ENCODE results near the gene ARHGAP24. TPM values are rescaled to one million over a fixed set of nuclear protein-coding genes. Genes with fewer than 3 reads are reported as not detected.

Gene ARHGAP24
- polyA plus RNA-seq, 3 donors, result 12.5 to 32.0 (median 18.8) TPM

DNA sequence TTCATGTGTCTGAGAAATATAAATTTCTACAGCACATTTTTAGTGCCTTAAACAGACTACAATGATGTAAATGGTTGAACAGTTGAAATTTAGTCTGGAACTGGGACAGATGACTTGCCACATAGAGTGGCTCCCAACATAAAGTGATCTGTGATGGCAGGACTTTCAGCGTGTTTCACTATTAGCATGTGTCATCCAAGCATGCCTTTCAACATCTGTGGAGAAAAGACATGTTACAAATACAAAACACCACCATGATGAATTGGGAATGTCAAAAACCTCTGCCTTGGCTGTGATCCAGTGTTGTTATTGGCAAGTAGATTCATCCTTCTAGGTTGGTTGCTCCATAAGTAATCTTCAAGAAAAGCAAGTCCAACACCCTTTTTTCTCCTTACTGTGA, 536.2 kb downstream of the ARHGAP24 start:
- no peaks in the 10 kb centered on the region for H3K36me3 ChIP-seq (replicated peaks in 1 of 2; ENCODE audit: control insufficient read depth in 1 of 2, insufficient read depth in 2 of 2, low read length in 2 of 2)
- H3K4me2 ChIP-seq (replicated peaks; ENCODE audit: extremely low read depth, low read length, poor library complexity, severe bottlenecking), result no peak overlapping the region
- Mint-ChIP-seq H3K36me3 (no peaks in the 10 kb centered on the region), H3K4me1 (no peaks in the 10 kb centered on the region), H3K27ac (no peak overlapping the region), H3K27me3 (ENCODE audit: low read depth in 3 of 3) (no peaks in the 10 kb centered on the region), H3K4me3 (no peak overlapping the region), H3K9me3 (no peaks in the 10 kb centered on the region)
- DNase-seq, result no peak
- intact Hi-C loops (cut with micrococcal nuclease), result no loop called here
- no peaks in the 10 kb centered on the region for H3K9me3 ChIP-seq (replicated peaks in 1 of 2; ENCODE audit: control insufficient read depth in 1 of 2, insufficient read depth in 1 of 2, low read length in 2 of 2)
- no peaks in the 10 kb centered on the region for H3K79me2 ChIP-seq (ENCODE audit: insufficient read depth, low read length)
- no CpG with 5 or more reads among the region's 1 CpG for WGBS (ENCODE audit: insufficient coverage)
- no peak overlapping the region for H3K4me3 ChIP-seq (replicated peaks in 1 of 3; ENCODE audit: low read depth in 2 of 3, low read length in 3 of 3)
- no peak overlapping the region for H2AFZ ChIP-seq (ENCODE audit: insufficient read depth, low read depth, low read length, poor library complexity, severe bottlenecking)
- no peaks in the 10 kb centered on the region for H3K4me1 ChIP-seq (ENCODE audit: control insufficient read depth in 1 of 2, insufficient read depth in 2 of 2, low read length in 2 of 2)
- H3K9ac ChIP-seq (ENCODE audit: insufficient read depth, low read length, poor library complexity, severe bottlenecking), result no peak overlapping the region
- no peaks in the 10 kb centered on the region for H3K27me3 ChIP-seq (ENCODE audit: control insufficient read depth in 2 of 2, insufficient read depth in 2 of 2, low read length in 2 of 2)
- H4K20me1 ChIP-seq (ENCODE audit: insufficient read depth, low read length), result no peaks in the 10 kb centered on the region
- TF ChIP-seq, protein P1, sequence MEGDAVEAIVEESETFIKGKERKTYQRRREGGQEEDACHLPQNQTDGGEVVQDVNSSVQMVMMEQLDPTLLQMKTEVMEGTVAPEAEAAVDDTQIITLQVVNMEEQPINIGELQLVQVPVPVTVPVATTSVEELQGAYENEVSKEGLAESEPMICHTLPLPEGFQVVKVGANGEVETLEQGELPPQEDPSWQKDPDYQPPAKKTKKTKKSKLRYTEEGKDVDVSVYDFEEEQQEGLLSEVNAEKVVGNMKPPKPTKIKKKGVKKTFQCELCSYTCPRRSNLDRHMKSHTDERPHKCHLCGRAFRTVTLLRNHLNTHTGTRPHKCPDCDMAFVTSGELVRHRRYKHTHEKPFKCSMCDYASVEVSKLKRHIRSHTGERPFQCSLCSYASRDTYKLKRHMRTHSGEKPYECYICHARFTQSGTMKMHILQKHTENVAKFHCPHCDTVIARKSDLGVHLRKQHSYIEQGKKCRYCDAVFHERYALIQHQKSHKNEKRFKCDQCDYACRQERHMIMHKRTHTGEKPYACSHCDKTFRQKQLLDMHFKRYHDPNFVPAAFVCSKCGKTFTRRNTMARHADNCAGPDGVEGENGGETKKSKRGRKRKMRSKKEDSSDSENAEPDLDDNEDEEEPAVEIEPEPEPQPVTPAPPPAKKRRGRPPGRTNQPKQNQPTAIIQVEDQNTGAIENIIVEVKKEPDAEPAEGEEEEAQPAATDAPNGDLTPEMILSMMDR (IDR thresholded peaks at IDR 0.05), result no peak
- H3K27ac ChIP-seq (ENCODE audit: low read depth in 1 of 2, low read length in 2 of 2), result no peak overlapping the region

DNA sequence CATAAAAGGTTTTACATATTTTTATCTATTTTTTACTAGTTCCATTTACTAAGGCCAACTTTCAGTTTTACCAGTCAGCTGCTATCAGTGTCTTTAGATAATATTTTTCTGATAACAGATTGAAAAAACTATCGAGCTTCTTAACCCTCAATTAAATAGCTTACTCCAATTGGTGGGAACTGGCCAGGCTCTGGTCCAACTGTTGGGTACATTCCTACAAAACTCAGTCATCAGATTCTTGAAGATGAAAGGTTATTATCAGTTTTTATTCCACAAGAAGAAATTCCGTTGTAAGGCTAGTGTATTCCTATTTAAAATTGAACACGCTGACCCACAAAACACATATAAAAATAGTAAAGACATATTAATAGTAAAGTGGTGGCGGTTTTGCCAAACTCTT, 538.7 kb downstream of the ARHGAP24 start:
- Mint-ChIP-seq H3K27ac (no peak overlapping the region), H3K4me3 (no peak overlapping the region), H3K4me1 (no peaks in the 10 kb centered on the region), H3K36me3 (no peaks in the 10 kb centered on the region), H3K9me3 (no peaks in the 10 kb centered on the region), H3K27me3 (ENCODE audit: low read depth in 3 of 3) (peaks cover 0 to 2% (median 0%) of the 10 kb centered on the region in 3 donors)
- no CpG with 5 or more reads among the region's 4 CpGs for WGBS (ENCODE audit: insufficient coverage)
- H2AFZ ChIP-seq (ENCODE audit: insufficient read depth, low read depth, low read length, poor library complexity, severe bottlenecking), result no peak overlapping the region
- no peak overlapping the region for H3K4me3 ChIP-seq (replicated peaks in 1 of 3; ENCODE audit: low read depth in 2 of 3, low read length in 3 of 3)
- no peaks in the 10 kb centered on the region for H3K9me3 ChIP-seq (replicated peaks in 1 of 2; ENCODE audit: control insufficient read depth in 1 of 2, insufficient read depth in 1 of 2, low read length in 2 of 2)
- TF ChIP-seq, protein P1 (IDR thresholded peaks at IDR 0.05), result no peak
- H4K20me1 ChIP-seq (ENCODE audit: insufficient read depth, low read length), result no peaks in the 10 kb centered on the region
- H3K27me3 ChIP-seq (ENCODE audit: control insufficient read depth in 2 of 2, insufficient read depth in 2 of 2, low read length in 2 of 2), result no peaks in the 10 kb centered on the region
- intact Hi-C loops (cut with micrococcal nuclease), result no loop called here
- no peak overlapping the region for H3K9ac ChIP-seq (ENCODE audit: insufficient read depth, low read length, poor library complexity, severe bottlenecking)
- DNase-seq, result no peak
- no peak overlapping the region for H3K27ac ChIP-seq (ENCODE audit: low read depth in 1 of 2, low read length in 2 of 2)
- no peaks in the 10 kb centered on the region for H3K36me3 ChIP-seq (replicated peaks in 1 of 2; ENCODE audit: control insufficient read depth in 1 of 2, insufficient read depth in 2 of 2, low read length in 2 of 2)
- H3K4me2 ChIP-seq (replicated peaks; ENCODE audit: extremely low read depth, low read length, poor library complexity, severe bottlenecking), result no peak overlapping the region
- no peaks in the 10 kb centered on the region for H3K79me2 ChIP-seq (ENCODE audit: insufficient read depth, low read length)
- H3K4me1 ChIP-seq (ENCODE audit: control insufficient read depth in 1 of 2, insufficient read depth in 2 of 2, low read length in 2 of 2), result no peaks in the 10 kb centered on the region

All from CD14-positive monocyte (primary cell).